ENCODE measurements around the gene PRR19. TPM values are rescaled to one million over a fixed set of nuclear protein-coding genes. Genes with fewer than 3 reads are reported as not detected.
A peak's percentile ranks its signal among the peaks of the same experiment; 100 is the strongest.

PRR19 gene
- total RNA-seq, 2 donors from 2014 or later = 1.4 to 2.7 TPM

- Mint-ChIP-seq H3K9me3 (no peaks in the 10 kb centered on the region), H3K4me3 (no peak overlapping the region), H3K36me3 (ENCODE audit: low read depth) (peaks cover 5% of the 10 kb centered on the region), H3K4me1 (peaks cover 38% of the 10 kb centered on the region), H3K27ac (peak overlapping the region; percentile 72), H3K27me3 (ENCODE audit: insufficient read depth) (no peaks in the 10 kb centered on the region)
- peaks cover 15% of the 10 kb centered on the region for H3K4me1 ChIP-seq (ENCODE audit: control insufficient read depth, insufficient read depth, low read length)
- peak; percentile 83 for DNase-seq
- TF ChIP-seq CTCF (conservative IDR thresholded peaks at IDR 0.05) = no peak
- peaks cover 2% of the 10 kb centered on the region for H3K36me3 ChIP-seq (ENCODE audit: control insufficient read depth, insufficient read depth, low read length)
- peak overlapping the region; percentile 67 for H3K4me3 ChIP-seq (ENCODE audit: low read length)
- H3K9ac ChIP-seq (ENCODE audit: extremely low read depth, low read length, poor library complexity, severe bottlenecking) = no peak overlapping the region
- no peaks in the 10 kb centered on the region for H3K9me3 ChIP-seq (ENCODE audit: control insufficient read depth, low read length)
- H3K27me3 ChIP-seq (ENCODE audit: control insufficient read depth, insufficient read depth, low read length, poor library complexity, severe bottlenecking) = no peaks in the 10 kb centered on the region
- 34 to 42% methylated on average over 4 to 7 of the region's 7 CpGs for WGBS, 2 experiments (ENCODE audit: insufficient coverage in 1 of 2, insufficient read length in 1 of 2)
- peak overlapping the region; percentile 77 for H3K27ac ChIP-seq (ENCODE audit: low read depth, low read length)
These were observed 19.8 kb upstream of the PRR19 start for GRCh38 chr19:42281827-42282762.

- no peaks in the 10 kb centered on the region for H3K9me3 ChIP-seq (ENCODE audit: control insufficient read depth, low read length)
- H3K27ac ChIP-seq (ENCODE audit: low read depth, low read length) = peak overlapping the region; percentile 77
- no peak overlapping the region for H3K9ac ChIP-seq (ENCODE audit: extremely low read depth, low read length, poor library complexity, severe bottlenecking)
- DNase-seq = peak; percentile 58
- peaks cover 38% of the 10 kb centered on the region for H3K4me1 Mint-ChIP-seq
- no peak for TF ChIP-seq CTCF (conservative IDR thresholded peaks at IDR 0.05)
- H3K36me3 ChIP-seq (ENCODE audit: control insufficient read depth, insufficient read depth, low read length) = peaks cover 9% of the 10 kb centered on the region
- no peaks in the 10 kb centered on the region for H3K27me3 ChIP-seq (ENCODE audit: control insufficient read depth, insufficient read depth, low read length, poor library complexity, severe bottlenecking)
- peaks cover 8% of the 10 kb centered on the region for H3K36me3 Mint-ChIP-seq (ENCODE audit: low read depth)
- H3K9me3 Mint-ChIP-seq = no peaks in the 10 kb centered on the region
- H3K4me3 Mint-ChIP-seq = no peak overlapping the region
- peak overlapping the region; percentile 76 for H3K4me3 ChIP-seq (ENCODE audit: low read length)
- H3K27ac Mint-ChIP-seq = peak overlapping the region; percentile 72
- no peaks in the 10 kb centered on the region for H3K27me3 Mint-ChIP-seq (ENCODE audit: insufficient read depth)
- peaks cover 15% of the 10 kb centered on the region for H3K4me1 ChIP-seq (ENCODE audit: control insufficient read depth, insufficient read depth, low read length)
- 55 to 56% methylated on average over 2 to 3 of the region's 4 CpGs for WGBS, 2 experiments (ENCODE audit: insufficient coverage in 1 of 2, insufficient read length in 1 of 2)
These were observed 19.1 kb upstream of the PRR19 start for GRCh38 chr19:42282819-42283187.

GRCh38 chr19:42283188-42284065 lies 18.5 kb upstream of the PRR19 start:
- Mint-ChIP-seq H3K4me3 (no peak overlapping the region), H3K27me3 (ENCODE audit: insufficient read depth) (no peaks in the 10 kb centered on the region), H3K4me1 (peaks cover 34% of the 10 kb centered on the region), H3K36me3 (ENCODE audit: low read depth) (peaks cover 8% of the 10 kb centered on the region), H3K27ac (no peak overlapping the region), H3K9me3 (no peaks in the 10 kb centered on the region)
- H3K4me3 ChIP-seq (ENCODE audit: low read length) = peak overlapping the region; percentile 76
- peaks cover 15% of the 10 kb centered on the region for H3K36me3 ChIP-seq (ENCODE audit: control insufficient read depth, insufficient read depth, low read length)
- H3K27me3 ChIP-seq (ENCODE audit: control insufficient read depth, insufficient read depth, low read length, poor library complexity, severe bottlenecking) = no peaks in the 10 kb centered on the region
- TF ChIP-seq CTCF (conservative IDR thresholded peaks at IDR 0.05) = no peak
- WGBS, 2 experiments (ENCODE audit: insufficient coverage in 1 of 2, insufficient read length in 1 of 2) = 10 to 21% methylated on average over 22 to 54 of the region's 74 CpGs
- H3K9me3 ChIP-seq (ENCODE audit: control insufficient read depth, low read length) = no peaks in the 10 kb centered on the region
- DNase-seq = peak; percentile 97
- H3K4me1 ChIP-seq (ENCODE audit: control insufficient read depth, insufficient read depth, low read length) = peaks cover 15% of the 10 kb centered on the region
- H3K9ac ChIP-seq (ENCODE audit: extremely low read depth, low read length, poor library complexity, severe bottlenecking) = no peak overlapping the region
- H3K27ac ChIP-seq (ENCODE audit: low read depth, low read length) = peak overlapping the region; percentile 36

Measured in endodermal cell (in vitro differentiated cells).